T-helper 9 cell (primary cell): ENCODE measurements around the gene SMTNL1.

ENCODE experiments used
- DNase-seq: peaks from one replicate; pipeline ENCODE4 v3.0.0-alpha.2; 2020
- total RNA-seq, 2 donors: gene quantifications; one replicate each; lab custom pipeline; 2026; lab: John Stamatoyannopoulos, UW

SMTNL1 gene, protein sequence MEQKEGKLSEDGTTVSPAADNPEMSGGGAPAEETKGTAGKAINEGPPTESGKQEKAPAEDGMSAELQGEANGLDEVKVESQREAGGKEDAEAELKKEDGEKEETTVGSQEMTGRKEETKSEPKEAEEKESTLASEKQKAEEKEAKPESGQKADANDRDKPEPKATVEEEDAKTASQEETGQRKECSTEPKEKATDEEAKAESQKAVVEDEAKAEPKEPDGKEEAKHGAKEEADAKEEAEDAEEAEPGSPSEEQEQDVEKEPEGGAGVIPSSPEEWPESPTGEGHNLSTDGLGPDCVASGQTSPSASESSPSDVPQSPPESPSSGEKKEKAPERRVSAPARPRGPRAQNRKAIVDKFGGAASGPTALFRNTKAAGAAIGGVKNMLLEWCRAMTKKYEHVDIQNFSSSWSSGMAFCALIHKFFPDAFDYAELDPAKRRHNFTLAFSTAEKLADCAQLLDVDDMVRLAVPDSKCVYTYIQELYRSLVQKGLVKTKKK
- total RNA-seq, result 0 reads per million in 2 donors

DNA sequence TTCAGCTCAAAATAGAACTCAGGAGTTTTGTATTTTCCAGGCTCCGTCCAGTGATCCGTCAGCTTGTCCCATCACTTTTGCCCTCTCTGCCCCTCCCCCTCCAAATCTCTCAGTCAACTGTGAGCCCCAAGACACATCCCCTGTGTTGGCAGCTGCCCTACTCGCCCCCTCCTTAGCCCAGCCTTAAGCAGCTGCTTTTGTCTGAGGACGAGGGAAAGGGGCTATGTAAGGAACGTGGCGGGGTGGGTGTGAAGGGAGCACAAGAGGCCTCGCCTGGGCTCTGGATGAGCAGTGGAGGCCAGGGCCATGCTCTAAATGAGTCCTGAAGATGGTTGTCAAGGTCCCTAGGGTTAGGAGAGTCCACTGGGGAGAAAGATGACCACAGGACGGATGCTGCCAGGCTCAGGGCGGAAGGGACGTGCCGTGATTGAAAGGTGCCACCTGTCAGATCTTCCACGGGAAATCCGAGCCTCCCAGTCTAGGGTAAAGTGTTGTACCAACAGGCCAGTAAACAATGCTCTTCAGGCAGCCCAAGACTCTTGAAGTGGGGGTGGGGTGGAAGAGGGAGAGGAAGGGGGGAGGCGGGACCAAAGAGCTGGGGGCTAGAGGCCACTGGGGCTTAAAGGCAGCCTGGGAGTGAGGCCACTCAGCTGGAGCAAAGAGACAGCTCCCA lies at the start of gene SMTNL1:
SMTNL1 (plus strand) TSS at position 649 of the 673 bp plus-strand sequence. CDS start 5,048 bp downstream, outside the sequence.
- DNase-seq, result no peak

DNA sequence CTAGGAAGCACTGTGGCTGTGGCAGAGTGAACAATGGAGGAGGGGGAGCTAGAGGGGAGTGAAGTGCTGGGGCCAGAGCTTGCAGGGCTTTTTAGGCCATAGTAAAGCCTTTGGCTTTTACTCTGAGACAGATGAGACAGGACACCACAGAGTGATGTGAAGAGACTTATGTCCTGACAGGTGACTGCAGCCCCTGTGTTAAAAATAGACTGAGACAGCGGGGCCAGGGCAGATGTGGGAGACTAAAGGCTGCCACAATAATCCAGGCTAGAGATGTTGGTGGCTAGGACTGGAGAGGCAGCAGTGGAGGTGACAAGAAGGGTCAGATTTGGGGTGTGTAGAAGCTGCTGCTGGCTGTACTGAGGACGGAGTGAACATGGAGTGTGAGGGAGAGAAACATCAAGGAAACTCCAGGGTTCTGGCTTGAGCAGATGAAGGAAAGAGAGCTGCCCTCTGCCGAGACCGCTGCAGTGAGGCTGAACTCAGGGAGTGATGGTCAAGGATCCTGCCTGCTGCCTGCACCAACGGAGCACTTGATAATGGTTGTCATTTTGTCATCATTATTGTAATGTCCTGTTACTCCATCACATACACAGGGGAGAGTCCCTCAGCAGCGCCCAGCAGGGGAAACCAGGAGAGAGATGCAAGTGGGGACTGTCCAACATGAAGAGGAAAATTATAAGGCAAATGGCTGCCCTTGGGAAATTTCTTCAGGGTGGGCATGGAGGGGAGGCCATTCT lies 49.3 kb upstream of the SMTNL1 start:
- no peak for DNase-seq

DNA sequence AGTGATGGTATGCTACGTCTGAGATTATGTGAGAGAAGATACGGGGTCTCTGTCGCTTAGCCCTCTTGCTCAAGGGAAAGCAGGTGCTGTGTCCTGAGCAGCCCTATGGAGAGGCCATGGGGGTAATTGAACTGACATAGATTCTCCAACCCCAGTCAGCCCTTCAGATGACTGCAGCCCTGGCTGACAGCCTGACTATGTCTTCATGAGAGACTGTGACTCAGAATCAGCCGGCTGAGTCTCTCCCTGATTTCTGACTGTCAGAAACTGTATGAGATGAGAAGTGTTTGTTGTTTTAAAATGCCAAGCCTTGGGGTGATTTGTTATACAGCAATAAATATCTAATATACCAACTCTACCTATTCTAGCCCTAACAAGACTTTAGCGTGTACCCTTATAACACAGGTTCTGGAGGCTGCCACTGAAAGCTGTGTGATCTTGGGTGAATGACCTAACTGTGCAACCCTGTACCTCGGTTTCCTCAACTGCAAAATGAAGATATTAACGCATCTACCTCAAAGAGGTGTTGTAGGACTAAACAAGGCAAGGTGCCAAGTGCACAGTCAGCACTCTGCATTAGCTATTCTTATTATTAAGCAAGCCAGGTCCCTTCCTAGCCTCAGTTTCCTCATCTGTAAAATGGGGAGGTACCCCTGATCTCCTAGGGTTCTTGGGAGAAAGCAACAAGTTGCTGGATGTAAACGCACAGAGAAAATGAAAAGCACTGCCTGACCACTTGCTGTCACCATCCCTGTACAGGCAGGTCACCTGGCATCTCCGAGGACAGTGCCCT lies 46.7 kb upstream of the SMTNL1 start:
- DNase-seq, result no peak

DNA sequence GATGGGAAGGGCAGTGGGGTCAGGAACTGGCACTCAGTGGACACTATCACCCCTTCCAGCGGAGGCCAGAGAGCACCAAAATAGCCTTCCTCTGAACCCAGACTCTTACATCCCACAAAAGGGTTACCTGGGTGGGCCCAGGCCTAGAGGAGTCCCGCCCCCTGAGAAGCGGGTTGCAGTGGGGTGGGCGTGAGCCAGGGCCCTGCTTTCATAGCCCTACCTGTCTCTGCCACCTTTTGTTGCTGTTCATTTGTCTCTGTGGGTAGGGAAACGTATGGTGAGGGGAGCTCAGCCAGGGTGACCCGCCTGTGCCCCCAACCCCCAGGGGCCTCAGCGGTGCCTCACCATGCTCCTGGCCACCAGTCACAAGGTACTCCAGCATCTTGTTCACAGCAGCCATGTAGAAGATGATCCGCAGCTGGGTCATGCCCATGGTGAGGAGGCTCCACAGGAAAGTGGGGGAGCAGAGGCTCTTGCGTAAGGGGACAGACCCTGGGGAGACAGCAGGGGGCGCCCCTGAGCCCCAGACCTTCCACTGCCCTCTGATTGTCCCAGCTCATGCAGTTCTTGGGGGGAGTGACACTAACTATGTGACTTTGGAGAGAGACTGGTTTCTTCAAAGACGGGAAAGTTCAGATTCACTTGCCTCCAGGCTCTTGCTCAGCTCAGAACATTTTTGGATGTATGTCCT lies 45.9 kb upstream of the SMTNL1 start:
- peak; percentile 32 for DNase-seq

DNA sequence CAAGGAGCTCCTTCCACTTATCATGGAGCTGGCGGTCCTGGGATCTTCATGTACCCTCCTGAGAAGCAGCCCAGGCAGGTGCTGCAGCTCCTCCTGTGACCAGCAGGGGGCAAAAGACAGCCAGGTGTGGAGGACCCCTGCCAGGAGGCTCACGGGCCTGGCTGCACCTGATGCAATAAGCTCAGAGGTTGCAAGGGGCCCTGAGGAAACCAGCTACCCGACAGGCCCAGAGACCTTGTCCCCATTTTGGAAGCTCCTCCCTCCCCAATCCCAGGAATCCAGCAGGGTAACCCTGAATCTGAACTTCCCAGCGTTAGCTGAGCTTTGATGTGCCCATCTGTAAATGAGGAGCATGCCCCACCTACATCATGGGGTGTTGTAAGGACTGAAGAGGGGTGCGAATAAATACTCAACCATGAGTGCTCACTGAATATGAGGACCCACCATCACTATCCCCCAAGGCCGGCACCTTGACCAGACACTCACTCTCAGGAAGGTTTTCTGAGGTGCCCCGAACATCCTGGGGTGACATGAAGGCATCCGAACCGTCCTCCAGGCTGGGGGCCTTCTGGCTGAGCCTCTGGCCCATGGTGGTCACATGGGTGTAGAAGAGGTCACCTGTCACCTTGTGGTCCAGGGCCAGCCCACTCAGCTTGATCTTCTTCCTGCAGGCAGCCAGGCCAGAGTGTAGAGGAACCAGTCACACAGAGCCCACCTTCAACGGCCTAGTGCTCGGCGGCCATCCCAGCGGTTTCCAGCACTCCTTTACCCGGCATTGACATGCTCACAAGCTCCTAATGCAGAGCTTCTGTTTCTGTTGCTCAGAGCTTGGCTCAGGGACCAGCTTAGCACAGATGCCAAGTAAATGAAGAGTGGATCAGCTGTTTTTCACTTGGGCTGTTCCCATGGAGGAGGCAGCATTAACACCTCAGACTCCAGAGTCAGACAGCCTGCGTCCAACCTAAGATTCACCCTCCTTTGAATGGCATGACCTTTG lies 43.6 kb upstream of the SMTNL1 start:
- DNase-seq, result peak; percentile 65

DNA sequence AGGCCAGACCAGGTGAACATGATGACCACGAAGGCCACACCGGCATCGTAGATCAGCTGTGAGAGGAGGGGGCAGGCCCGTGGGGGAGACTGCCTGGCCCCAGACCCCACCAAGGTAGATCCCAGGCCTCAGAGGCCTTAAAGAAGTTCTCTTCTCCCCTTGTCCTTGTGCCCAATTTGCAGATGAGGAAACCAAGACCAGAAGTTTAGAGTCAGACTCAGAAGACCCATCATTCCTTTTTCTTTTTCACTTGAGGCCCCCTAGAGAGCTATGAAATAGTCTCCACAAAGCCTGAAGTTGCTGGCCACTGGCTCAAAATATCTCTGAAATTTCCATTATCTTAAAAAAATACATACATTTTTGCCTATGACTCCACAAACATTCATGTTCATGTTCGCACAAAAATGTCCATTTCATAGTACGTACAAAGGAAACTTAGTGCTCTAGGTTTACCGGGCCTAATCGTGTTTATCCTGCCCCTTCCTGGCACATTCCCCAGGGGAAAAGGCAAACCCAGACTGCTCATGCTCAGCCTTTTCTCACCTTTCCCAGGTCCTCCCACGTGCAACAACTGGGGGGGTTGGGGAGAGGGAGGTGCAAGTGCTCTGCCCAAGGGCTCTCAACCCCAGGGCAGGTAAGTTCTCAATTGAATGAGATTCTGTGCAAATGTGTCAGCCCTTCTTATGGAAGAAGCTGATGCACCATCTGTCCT lies 41.1 kb upstream of the SMTNL1 start:
- DNase-seq, result no peak

DNA sequence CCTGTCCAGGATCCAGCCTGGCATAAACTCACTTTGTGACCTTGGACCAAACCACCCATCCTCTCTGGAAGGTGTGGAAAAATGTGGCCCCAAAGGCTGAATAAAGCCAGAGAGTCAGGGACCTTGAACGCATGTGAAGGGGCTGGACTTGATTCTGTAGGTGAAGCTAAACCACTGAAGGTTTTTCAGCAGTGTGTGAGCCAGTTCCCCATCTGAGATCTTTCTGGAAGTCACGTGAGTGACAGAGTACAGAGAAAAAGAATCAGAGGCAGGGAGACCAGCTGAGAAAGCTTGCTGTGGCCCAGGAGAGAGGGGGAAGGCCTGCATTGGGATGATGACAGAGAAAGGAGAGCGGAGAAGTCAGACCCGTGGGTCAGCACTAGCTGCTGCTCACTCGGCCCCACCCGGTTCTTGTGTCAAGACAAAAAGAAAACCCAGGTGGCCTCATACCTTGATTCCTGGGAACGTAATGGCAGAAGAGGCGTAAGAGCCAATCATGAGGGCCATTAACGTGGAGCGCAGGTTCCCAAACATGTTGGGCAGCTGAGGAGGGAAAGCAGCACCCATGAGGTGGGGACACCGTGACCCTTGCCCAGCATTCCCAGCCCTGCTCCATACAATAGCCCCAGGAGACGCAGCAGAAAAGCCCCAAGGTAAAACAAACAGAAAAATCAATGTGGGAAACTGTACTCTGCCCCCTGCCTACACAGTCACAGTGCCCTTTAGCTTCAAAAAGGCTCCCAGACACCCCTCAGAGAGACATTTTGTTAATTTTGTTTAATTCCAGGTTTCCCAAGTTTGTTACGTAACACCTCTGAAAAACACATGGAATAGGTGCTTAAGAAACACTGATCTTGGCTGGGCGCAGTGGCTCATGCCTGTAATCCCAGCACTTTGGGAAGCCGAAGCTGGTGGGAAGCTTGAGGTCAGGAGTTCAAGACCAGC lies 39.8 kb upstream of the SMTNL1 start:
- DNase-seq, result no peak

DNA sequence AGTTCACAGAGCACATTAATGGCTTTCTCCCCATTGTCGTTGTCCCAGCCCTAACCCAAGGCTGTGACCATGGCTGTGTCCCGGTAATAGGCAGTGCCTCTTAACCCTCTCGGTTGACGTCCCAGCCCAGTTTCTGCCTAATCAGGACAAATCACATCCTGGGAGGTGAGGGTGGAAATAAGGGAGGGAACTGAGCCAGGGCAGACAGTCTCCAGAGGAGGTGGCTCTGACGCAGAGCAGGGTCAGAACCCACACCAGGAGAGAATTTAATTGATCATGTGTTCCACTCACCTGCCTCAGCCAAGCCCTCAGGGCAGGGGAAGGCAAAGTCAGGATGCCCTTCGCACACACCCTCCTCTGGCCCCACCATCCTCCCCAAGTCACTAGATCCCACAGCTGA lies 38.9 kb upstream of the SMTNL1 start:
- no peak for DNase-seq

DNA sequence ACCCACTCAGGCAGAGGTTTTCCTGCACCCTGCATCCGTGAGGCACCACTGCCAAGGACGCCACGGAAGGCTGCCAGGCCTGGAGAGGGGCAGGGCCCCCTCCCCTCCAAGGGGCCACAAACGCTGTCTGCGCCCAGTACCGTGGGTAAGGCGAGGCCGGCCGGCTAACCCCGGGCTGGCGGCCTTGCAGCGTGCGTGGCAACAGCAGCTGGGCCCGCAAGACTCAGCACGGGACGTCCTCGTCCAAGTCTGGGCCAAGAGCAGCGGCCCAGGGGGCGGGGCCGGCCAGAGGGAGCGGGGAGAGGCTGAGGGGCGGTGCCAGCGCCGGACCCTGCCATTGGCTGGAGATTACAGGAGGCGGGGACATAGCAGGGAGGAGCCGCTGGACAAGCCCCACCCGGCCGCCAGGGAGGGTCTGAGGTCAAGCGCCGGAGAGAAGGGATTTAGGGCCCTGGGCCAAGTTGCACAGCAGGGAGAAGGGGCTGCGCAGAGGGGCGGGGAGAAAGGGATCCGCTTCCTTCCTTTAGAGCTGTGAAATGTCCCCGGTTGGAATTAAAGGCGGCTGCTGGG lies 37.9 kb upstream of the SMTNL1 start:
- no peak for DNase-seq

DNA sequence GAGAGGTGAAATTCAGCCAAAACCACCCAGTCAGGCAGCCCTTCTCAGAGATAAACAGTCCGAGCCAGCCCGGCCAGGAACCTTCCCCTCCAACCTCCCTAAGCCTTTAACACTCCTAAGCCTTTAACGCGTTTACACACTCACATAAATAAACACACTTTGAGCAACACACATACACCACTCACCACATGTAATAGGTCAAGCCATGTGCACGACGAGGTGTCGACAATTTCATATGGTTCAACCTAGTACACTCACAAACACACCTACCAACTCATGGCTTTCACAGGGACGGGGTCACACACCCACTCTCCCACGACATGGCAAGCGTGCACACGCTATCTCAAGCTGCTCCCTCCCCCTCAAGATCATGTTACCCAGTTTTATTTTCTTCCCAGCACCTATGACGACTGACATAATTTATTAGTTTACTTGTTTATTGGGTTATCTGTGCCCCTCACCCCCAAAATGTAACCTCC lies 37.4 kb upstream of the SMTNL1 start:
- DNase-seq, result no peak

DNA sequence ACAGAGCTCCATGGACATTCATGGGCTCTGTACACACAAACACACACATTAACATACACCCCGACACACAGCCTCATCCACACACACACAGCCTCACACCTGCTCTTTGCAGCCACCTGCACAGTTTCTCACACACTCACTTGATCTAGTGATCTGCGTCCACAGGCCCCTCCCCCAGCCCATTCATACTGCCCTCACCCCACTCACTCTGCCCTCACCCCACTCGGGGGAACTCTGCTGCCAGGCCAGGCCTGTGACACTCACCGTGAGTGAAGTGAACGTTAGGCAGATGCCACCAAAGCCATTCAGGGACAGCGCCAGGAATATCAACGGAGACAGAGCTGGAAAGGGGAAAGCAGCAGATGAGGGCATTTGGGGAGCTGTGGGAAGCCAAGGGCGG lies 36.9 kb upstream of the SMTNL1 start:
- DNase-seq, result no peak

DNA sequence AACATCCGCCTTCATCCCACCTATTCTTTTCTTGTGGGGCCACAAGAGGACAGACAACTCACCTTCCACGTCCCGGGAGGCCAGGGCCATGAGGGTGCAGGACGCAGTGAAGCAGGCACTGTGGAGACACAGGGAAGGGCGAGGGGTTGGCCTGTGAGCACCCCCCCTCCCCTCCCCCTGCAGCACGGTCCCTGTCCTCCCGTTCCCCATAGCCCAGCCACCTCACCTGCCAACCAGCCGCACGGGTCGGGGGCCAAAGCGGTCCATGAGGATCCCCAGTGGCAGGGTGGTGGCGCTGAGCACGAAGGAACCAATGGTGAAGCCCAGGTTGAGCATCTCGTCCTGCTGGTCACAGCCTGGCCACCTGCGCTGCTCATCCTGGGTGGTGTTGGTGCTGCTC lies 36.5 kb upstream of the SMTNL1 start:
- no peak for DNase-seq

DNA sequence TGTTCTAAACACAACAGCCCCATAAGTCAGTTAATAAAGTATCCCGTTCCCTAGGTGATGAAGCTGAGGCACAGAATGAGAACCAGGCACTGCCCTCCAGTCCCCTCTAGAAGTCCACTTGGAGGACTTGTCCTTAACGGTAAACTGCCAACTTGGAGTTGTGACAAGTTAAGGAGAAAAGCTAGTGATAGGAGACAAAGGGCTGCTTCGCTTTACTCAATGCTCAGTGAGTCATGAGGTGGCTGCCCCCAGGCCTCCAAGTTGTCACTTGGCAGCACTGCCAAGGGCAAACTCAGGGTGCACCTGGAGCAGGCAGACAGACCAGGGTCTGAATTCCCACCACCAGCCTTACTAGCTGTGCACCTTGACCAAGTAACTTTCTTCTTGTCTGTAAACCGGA lies 35.4 kb upstream of the SMTNL1 start:
- DNase-seq, result no peak

DNA sequence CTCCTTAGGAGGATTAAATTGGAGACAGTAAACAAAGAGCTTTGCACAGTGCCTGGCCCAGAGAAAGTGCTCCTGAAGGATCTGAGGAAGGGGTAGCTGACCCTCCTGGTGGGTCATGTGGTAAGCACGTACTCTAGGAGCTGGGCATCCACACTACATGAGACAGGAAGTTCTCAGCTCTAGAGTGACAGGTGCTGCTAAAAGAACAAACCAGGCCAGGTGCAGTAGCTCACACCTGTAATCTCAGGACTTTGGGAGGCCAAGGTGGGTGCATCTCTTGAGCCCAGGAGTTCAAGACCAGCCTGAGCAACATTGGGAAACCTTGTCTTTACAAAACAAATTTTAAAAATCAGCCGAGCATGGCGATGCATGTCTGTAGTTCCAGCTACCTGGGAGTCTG lies 35.0 kb upstream of the SMTNL1 start:
- no peak for DNase-seq

DNA sequence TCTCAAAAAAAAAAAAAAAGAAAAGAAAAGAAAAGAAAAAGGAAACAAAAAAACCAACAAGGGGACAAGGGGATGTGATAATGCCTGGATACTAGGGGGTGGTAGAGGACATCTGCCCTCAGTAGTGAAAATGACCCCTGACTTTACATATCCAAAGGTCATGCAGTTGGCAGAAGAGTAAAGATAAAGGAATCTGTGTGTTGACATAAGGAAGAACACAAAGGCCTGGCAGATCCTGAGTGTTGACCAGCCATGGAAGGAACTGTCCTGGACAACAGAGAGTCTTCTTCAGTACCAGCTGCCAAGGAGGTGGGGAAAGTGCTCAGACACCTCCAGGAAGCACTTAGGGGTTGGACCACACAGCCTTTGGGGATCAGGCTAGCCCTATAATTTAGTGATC lies 34.5 kb upstream of the SMTNL1 start:
- no peak for DNase-seq

DNA sequence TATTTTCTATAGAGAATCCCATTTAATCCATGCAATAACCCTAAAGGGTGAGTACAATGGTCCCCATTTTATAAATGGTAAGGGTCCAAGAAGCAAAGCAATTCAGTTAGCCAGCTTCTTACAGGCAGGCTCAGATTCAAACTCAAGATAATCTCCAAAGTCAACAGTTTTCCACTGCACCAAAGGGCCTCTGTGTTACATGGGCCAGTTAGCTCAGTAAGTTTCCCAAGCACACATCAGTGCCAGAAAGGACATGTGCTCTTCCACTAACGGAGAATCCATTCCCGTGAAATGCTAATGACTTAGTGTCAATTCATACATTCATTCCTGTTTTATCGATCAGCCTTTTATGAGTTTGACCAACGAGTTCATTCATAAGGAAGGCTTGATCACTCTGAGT lies 32.9 kb upstream of the SMTNL1 start:
- no peak for DNase-seq

DNA sequence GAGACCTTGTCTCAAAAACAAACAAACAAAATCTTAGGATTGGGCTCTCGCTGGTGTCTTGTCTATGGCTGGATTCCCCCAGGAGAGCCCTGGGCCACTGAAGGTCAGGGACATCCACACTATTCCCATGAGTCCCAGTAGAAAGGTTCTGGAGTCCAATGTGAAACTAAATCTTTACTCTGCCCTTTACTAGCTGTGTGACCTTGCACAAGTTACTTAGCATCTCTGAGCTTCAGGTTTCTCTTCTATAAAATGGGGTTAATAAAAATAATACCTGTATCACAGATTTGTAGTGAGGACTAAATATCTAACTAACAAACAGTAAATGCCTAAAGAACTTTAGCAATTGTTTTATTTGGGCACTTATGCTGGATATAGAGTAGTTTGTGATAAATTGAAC lies 30.9 kb upstream of the SMTNL1 start:
- no peak for DNase-seq
